ENCODE results near the gene COCH.

Gene COCH

DNA sequence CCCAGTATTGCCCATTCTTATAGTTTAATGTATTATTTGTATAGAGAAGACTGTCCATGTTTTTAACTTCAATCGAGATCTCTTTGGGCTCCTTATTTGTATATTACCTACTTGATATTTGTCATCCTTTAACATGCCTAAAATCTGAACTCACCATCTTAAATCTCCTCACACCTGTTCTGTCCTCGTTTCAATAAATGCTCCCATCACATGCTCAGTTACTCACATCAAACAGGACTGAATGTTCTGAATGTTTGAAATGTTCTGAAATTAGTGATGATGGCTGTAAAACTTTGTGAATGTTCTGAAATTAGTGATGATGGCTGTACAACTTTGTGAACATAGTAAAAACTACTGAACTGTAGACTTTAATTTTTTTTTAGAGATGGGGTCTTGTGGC lies 34.5 kb downstream of the COCH start:
- Histone ChIP-seq H3K4me3 (ENCODE audit: low read length) (no peak overlapping the region), H3K27ac (ENCODE audit: low read depth, low read length) (no peak overlapping the region), H3K36me3 (ENCODE audit: control insufficient read depth, low read length) (peaks cover 63% of the 10 kb centered on the region), H3K4me2 (ENCODE audit: low read length) (no peak overlapping the region), H3K9me2 (replicated peaks; ENCODE audit: control insufficient read depth, low read length) (no peaks in the 10 kb centered on the region), H4K20me1 (ENCODE audit: control insufficient read depth, insufficient read depth, low read depth, low read length) (no peaks in the 10 kb centered on the region), H3K9me3 (ENCODE audit: control insufficient read depth, insufficient read depth, low read length) (no peaks in the 10 kb centered on the region), H3K4me1 (ENCODE audit: control insufficient read depth, low read length) (no peaks in the 10 kb centered on the region), H3K79me2 (ENCODE audit: control insufficient read depth, low read length) (no peaks in the 10 kb centered on the region), H3F3A (ENCODE audit: control insufficient read depth, insufficient read depth) (no peaks in the 10 kb centered on the region), H3K27me3 (ENCODE audit: control insufficient read depth, low read length) (no peaks in the 10 kb centered on the region)
- no peak for TF ChIP-seq EZH2phosphoT487 (IDR thresholded peaks at IDR 0.05; ENCODE audit: borderline replicate concordance, low read length)
- no peak for TF ChIP-seq CTCF (IDR thresholded peaks at IDR 0.05; ENCODE audit: low read depth, low read length, poor library complexity, severe bottlenecking)

GRCh38 chr14:30914812-30915211 lies 40.5 kb downstream of the COCH start:
- H3K9me2 ChIP-seq (replicated peaks; ENCODE audit: control insufficient read depth, low read length): no peaks in the 10 kb centered on the region
- no peak overlapping the region for H3K4me3 ChIP-seq (ENCODE audit: low read length)
- no peaks in the 10 kb centered on the region; the same call in 1 of the 2 replicates for H3F3A ChIP-seq (ENCODE audit: control insufficient read depth, insufficient read depth)
- H3K4me1 ChIP-seq (ENCODE audit: control insufficient read depth, low read length): no peaks in the 10 kb centered on the region
- H4K20me1 ChIP-seq (ENCODE audit: control insufficient read depth, insufficient read depth, low read depth, low read length): no peaks in the 10 kb centered on the region
- H3K9me3 ChIP-seq (ENCODE audit: control insufficient read depth, insufficient read depth, low read length): no peaks in the 10 kb centered on the region
- no peak for TF ChIP-seq CTCF (IDR thresholded peaks at IDR 0.05; ENCODE audit: low read depth, low read length, poor library complexity, severe bottlenecking)
- no peak overlapping the region for H3K4me2 ChIP-seq (ENCODE audit: low read length)
- no peaks in the 10 kb centered on the region for H3K79me2 ChIP-seq (ENCODE audit: control insufficient read depth, low read length)
- H3K27ac ChIP-seq (ENCODE audit: low read depth, low read length): no peak overlapping the region
- H3K27me3 ChIP-seq (ENCODE audit: control insufficient read depth, low read length): no peaks in the 10 kb centered on the region
- peaks cover 25% of the 10 kb centered on the region for H3K36me3 ChIP-seq (ENCODE audit: control insufficient read depth, low read length)

GRCh38 chr14:30915596-30915995 lies 41.2 kb downstream of the COCH start:
- Histone ChIP-seq H3K79me2 (ENCODE audit: control insufficient read depth, low read length) (no peaks in the 10 kb centered on the region), H3K4me2 (ENCODE audit: low read length) (no peak overlapping the region), H3K9me2 (replicated peaks; ENCODE audit: control insufficient read depth, low read length) (no peaks in the 10 kb centered on the region), H3K4me1 (ENCODE audit: control insufficient read depth, low read length) (peaks cover 4% of the 10 kb centered on the region), H3F3A (ENCODE audit: control insufficient read depth, insufficient read depth) (peaks cover 3% of the 10 kb centered on the region), H3K36me3 (ENCODE audit: control insufficient read depth, low read length) (peaks cover 19% of the 10 kb centered on the region), H4K20me1 (ENCODE audit: control insufficient read depth, insufficient read depth, low read depth, low read length) (no peaks in the 10 kb centered on the region), H3K27ac (ENCODE audit: low read depth, low read length) (no peak overlapping the region), H3K4me3 (ENCODE audit: low read length) (no peak overlapping the region), H3K9me3 (ENCODE audit: control insufficient read depth, insufficient read depth, low read length) (no peaks in the 10 kb centered on the region), H3K27me3 (ENCODE audit: control insufficient read depth, low read length) (no peaks in the 10 kb centered on the region)
- TF ChIP-seq CTCF (IDR thresholded peaks at IDR 0.05; ENCODE audit: low read depth, low read length, poor library complexity, severe bottlenecking): no peak
- no peak for TF ChIP-seq EZH2phosphoT487 (IDR thresholded peaks at IDR 0.05; ENCODE audit: borderline replicate concordance, low read length)

- peaks cover 22% of the 10 kb centered on the region for H3K4me1 ChIP-seq (ENCODE audit: control insufficient read depth, low read length)
- H3K4me3 ChIP-seq (ENCODE audit: low read length): no peak overlapping the region
- H4K20me1 ChIP-seq (ENCODE audit: control insufficient read depth, insufficient read depth, low read depth, low read length): no peaks in the 10 kb centered on the region
- no peaks in the 10 kb centered on the region for H3K9me3 ChIP-seq (ENCODE audit: control insufficient read depth, insufficient read depth, low read length)
- H3K36me3 ChIP-seq (ENCODE audit: control insufficient read depth, low read length): peaks cover 25% of the 10 kb centered on the region
- peaks cover 3% of the 10 kb centered on the region for H3F3A ChIP-seq (ENCODE audit: control insufficient read depth, insufficient read depth)
- no peaks in the 10 kb centered on the region for H3K9me2 ChIP-seq (replicated peaks; ENCODE audit: control insufficient read depth, low read length)
- no peaks in the 10 kb centered on the region for H3K79me2 ChIP-seq (ENCODE audit: control insufficient read depth, low read length)
- H3K27me3 ChIP-seq (ENCODE audit: control insufficient read depth, low read length): no peaks in the 10 kb centered on the region
- H3K27ac ChIP-seq (ENCODE audit: low read depth, low read length): no peak overlapping the region
- H3K4me2 ChIP-seq (ENCODE audit: low read length): peak overlapping the region; percentile 32
- TF ChIP-seq EZH2phosphoT487 (IDR thresholded peaks at IDR 0.05; ENCODE audit: borderline replicate concordance, low read length) (no peak), CTCF (IDR thresholded peaks at IDR 0.05; ENCODE audit: low read depth, low read length, poor library complexity, severe bottlenecking) (no peak)
Observed at GRCh38 chr14:30921305-30921704, 46.9 kb downstream of the COCH start.

All from DOHH2 (cell line).